Anterior cingulate cortex (tissue), 58 donors: ENCODE measurements around the gene ERCC6L.
"Not testable (repeated sequence)": the region's sequence is repeated elsewhere in the genome, so short reads cannot be mapped to it uniquely, and the experiment has no call there.

Experiments used
- DNase-seq, 58 donors: peaks; one replicate each; lab custom pipeline; 2025; lab: John Stamatoyannopoulos, UW

The ERCC6L gene

DNA sequence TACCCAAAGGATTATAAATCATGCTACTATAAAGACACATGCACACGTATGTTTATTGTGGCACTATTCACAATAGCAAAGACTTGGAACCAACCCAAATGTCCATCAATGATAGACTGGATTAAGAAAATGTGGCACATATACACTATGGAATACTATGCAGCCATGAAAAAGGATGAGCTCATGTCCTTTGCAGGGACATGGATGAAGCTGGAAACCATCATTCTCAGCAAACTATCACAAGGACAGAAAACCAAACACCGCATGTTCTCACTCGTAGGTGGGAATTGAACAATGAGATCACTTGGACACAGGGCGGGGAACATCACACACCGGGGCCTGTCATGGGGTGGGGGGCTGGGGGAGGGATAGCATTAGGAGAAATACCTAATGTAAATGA lies 62.5 kb downstream of the ERCC6L start:
- not testable (repeated sequence) for DNase-seq

DNA sequence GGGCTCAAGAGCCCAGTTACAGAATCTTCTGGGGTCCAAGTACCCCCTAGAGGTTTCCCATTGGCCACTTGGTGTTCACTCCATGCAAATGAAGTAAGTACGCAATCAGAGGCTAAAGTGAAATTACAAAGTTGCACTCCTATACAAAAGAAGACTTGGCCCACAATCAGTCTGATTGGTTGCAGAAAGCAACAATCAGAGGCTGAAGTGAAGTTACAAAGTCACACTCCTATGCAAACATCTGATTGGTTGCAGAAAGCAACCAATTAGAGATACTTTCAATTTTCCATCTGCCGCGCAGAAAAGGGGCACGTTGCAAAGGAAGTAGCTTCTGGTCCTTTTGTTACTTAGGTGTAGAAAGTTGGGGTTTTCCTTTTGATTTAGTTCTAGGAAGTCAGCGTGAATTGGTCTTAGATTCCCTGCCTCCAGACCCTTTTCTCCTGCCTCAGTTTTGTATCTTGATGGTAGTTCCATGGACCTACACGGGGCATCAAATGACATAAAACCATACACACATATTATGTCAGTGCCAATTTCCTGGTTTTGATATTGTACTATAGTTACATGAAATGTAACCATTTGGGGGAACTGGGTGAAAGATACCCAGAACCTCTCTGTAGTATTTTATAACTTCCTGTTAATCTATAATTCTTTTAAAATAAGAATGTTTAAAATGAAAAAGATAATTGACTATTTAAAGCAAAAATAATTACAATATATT lies 69.7 kb downstream of the ERCC6L start:
- DNase-seq, result peak in 1 of 58 donors; percentile 0

GRCh38 chrX:72165551-72165950 lies 73.3 kb downstream of the ERCC6L start:
- DNase-seq, result no peak

DNA sequence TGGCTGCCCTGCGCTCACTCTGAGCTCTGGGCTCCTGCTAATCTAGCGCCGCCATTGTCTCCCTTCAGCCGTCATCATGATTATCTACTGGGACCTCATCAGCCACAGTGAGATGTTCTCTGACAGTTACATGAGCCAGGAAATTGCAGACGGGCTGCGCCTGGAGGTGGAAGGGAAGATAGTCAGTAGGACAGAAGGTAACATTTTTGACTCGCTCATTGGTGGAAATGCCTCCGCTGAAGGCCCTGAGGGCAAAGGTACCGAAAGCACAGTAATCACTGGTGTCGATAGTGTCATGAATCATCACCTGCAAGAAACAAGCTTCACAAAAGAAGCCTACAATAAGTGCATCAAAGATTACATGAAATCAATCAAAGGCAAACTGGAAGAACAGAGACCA lies 79.1 kb downstream of the ERCC6L start:
- no peak for DNase-seq

DNA sequence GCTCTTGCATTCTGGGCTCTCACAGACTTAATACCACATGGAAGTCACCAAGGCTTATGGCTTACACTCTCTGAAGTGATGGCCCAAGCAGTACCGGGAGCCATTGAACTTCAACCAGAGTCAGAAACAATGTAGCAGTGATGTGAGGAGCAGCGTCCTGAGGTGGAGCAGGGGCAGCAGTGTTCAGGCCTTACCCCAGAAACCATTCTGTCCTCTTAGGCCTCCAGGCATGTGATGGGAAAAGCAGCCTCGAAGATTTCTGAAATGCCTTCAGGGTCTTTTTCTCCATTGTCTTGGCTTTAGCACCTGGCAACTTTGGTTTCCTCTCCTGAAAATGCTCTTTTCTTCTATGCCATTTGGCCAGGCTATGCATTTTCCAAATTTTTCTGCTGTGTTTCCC lies 80.1 kb downstream of the ERCC6L start:
- DNase-seq, result no peak
